ENCODE data around the gene FRMD6. TPM values are rescaled to one million over a fixed set of nuclear protein-coding genes. Genes with fewer than 3 reads are reported as not detected.

Gene FRMD6
- total RNA-seq, 1 experiment from 2014 or later = 9.6 TPM

DNA sequence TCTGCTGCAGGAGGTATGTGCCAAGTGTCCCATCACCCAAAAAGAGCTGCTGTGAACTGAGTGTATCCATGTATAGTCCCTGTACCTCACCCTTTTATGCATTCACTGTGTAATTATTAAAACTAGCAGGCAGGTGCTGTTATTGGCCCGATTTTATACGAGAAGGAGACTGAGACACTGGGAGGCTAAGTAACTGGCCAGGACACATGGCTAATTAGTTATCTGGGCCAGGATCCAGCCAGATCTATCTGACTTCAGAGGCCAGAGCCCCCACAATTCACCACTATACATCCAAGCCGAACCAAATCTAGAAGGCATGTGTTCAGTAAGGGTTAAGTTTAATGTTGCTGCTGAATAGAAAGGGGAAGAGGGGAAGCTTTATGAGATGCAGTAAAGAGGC lies 73.4 kb downstream of the FRMD6 start:
- H3K9ac ChIP-seq (ENCODE audit: extremely low read depth, insufficient read length, low read length) = no peak overlapping the region
- H3K79me2 ChIP-seq (ENCODE audit: insufficient read depth, low read length) = no peaks in the 10 kb centered on the region
- no peak overlapping the region for H3T11ph ChIP-seq (ENCODE audit: low read length)
- DNase-seq = no peak
- Mint-ChIP-seq H3K36me3 (ENCODE audit: insufficient read depth in 1 of 3, low read depth in 3 of 3) (peaks cover 0 to 19% (median 14%) of the 10 kb centered on the region in 3 experiments; a peak in 5 of 7 replicates), H3K4me3 (no peak overlapping the region), H3K27ac (peak overlapping the region in 2 of 3 experiments; percentile 32 to 37; a peak in 2 of 7 replicates), H3K4me1 (peaks cover 3 to 4% of the 10 kb centered on the region in 2 experiments; a peak in 1 of 4 replicates), H3K27me3 (ENCODE audit: low read depth) (no peaks in the 10 kb centered on the region), H3K9me3 (no peaks in the 10 kb centered on the region)
- no peaks in the 10 kb centered on the region for H3K79me1 ChIP-seq (ENCODE audit: insufficient read depth, low read depth, low read length, poor library complexity, severe bottlenecking)
- no peak overlapping the region for H3K18ac ChIP-seq (ENCODE audit: insufficient read length, low read depth, low read length)
- no peak overlapping the region for H3K23ac ChIP-seq (ENCODE audit: insufficient read length, low read depth, low read length)
- H3K4me2 ChIP-seq (ENCODE audit: insufficient read depth, insufficient read length, low read length) = no peak overlapping the region
- H3K14ac ChIP-seq (ENCODE audit: insufficient read depth, low read length) = no peak overlapping the region
- no peak overlapping the region for H2BK20ac ChIP-seq (ENCODE audit: low read depth, low read length, poor library complexity, severe bottlenecking)
- H3K4me1 ChIP-seq (ENCODE audit: insufficient read depth, low read length) = no peaks in the 10 kb centered on the region
- no peaks in the 10 kb centered on the region for H3K23me2 ChIP-seq (ENCODE audit: insufficient read length, low read depth, low read length, poor library complexity, severe bottlenecking)
- no peak overlapping the region for H3K4ac ChIP-seq (ENCODE audit: low read depth, low read length)
- H4K20me1 ChIP-seq (ENCODE audit: control insufficient read depth, insufficient read depth, insufficient read length) = no peaks in the 10 kb centered on the region
- H2AK5ac ChIP-seq (ENCODE audit: insufficient read length, low read length) = no peak overlapping the region
- no peaks in the 10 kb centered on the region for H3K27me3 ChIP-seq (ENCODE audit: insufficient read depth, low read length)
- H4K91ac ChIP-seq (ENCODE audit: insufficient read length, low read depth, low read length) = no peak overlapping the region
- H4K8ac ChIP-seq (replicated peaks; ENCODE audit: insufficient read length, low read depth, low read length) = no peak overlapping the region
- H2BK5ac ChIP-seq (ENCODE audit: insufficient read length, low read length) = no peak overlapping the region
- TF ChIP-seq, protein P1, sequence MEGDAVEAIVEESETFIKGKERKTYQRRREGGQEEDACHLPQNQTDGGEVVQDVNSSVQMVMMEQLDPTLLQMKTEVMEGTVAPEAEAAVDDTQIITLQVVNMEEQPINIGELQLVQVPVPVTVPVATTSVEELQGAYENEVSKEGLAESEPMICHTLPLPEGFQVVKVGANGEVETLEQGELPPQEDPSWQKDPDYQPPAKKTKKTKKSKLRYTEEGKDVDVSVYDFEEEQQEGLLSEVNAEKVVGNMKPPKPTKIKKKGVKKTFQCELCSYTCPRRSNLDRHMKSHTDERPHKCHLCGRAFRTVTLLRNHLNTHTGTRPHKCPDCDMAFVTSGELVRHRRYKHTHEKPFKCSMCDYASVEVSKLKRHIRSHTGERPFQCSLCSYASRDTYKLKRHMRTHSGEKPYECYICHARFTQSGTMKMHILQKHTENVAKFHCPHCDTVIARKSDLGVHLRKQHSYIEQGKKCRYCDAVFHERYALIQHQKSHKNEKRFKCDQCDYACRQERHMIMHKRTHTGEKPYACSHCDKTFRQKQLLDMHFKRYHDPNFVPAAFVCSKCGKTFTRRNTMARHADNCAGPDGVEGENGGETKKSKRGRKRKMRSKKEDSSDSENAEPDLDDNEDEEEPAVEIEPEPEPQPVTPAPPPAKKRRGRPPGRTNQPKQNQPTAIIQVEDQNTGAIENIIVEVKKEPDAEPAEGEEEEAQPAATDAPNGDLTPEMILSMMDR (conservative IDR thresholded peaks at IDR 0.05) = no peak
- WGBS (ENCODE audit: extremely low coverage, insufficient read length, low lambda C conversion rate) = no CpG with 5 or more reads among the region's 3 CpGs
- H2AFZ ChIP-seq (ENCODE audit: low read length) = no peak overlapping the region
- no peaks in the 10 kb centered on the region for H3K9me3 ChIP-seq (ENCODE audit: control insufficient read depth, low read depth, low read length)
- no peak overlapping the region for H3K56ac ChIP-seq (ENCODE audit: insufficient read length, low read depth, low read length)
- no peak overlapping the region for H3K27ac ChIP-seq (ENCODE audit: insufficient read length, low read depth, low read length)
- no peak overlapping the region for H2BK15ac ChIP-seq (ENCODE audit: low read depth, low read length)
- H4K5ac ChIP-seq (ENCODE audit: insufficient read length, low read depth, low read length) = no peak overlapping the region
- H2BK12ac ChIP-seq (ENCODE audit: insufficient read length, low read depth, low read length) = no peak overlapping the region
- H2BK120ac ChIP-seq (ENCODE audit: low read depth, low read length, poor library complexity, severe bottlenecking) = no peak overlapping the region

Data from H9 (cell line).